ENCODE results near the gene TGFB1I1.
"Not testable (repeated sequence)": the region's sequence is repeated elsewhere in the genome, so short reads cannot be mapped to it uniquely, and the experiment has no call there.

The TGFB1I1 gene

DNA sequence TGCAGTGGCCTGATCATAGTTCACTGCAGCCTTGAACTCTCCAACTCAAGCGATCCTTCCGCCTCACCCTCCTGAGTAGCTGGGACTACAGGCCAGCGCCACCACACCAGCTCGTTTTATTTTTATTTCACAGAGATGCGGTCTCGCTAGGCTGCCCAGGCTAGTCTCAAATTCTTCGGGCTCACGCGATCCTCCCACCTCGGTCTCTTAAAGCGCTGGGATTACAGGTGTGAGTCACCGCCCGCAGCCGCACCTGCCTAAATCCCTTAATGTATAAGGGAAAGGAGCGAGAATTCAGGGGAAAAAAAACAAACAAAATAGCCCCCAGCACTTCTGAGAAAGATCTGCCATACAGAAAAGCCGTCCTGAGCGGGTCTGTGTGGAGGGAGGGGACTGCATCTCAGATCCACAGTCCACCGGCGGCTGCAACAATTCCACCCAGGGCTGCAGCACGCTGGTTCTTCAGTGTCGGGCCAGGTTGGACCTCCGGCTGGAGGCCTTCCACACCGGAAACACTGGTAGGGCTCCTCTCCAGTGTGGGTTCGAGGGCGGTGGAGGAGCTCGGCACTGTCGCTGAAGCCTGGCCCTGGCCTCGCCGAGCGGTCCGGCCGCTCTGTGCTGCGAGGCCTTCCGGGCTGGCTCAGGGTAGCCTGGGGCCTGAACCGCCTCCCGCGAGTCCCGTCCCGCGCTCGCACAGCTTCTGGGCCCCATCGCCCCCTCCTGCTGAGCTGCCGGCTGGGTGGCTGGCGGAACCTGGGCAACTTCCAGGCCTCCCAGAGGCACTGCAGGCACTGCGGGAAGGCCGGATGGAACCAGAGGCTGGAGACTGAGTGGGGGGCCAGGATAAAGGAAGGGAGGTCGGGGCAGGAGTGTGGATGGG is 36.4 kb upstream of the TGFB1I1 start:
- no peaks in the 10 kb centered on the region for H3K27me3 ChIP-seq (ENCODE audit: control insufficient read depth, insufficient read depth, low read length)
- no peak overlapping the region for H3K4me3 ChIP-seq (ENCODE audit: low read depth, low read length)
- H3K9ac ChIP-seq (ENCODE audit: low read depth, low read length) = no peak overlapping the region
- 0 out of 2 replicates have a peak, but pooled peaks cover under 1% of the 10 kb centered on the region for H3K4me1 ChIP-seq (ENCODE audit: control insufficient read depth, insufficient read depth, low read length)
- H3K27ac ChIP-seq (ENCODE audit: low read depth, low read length) = no peak overlapping the region
- no peaks in the 10 kb centered on the region for H3K36me3 ChIP-seq (ENCODE audit: control insufficient read depth, insufficient read depth, low read length)
- no peaks in the 10 kb centered on the region for H3K9me3 ChIP-seq (ENCODE audit: control insufficient read depth, insufficient read depth, low read length)

DNA sequence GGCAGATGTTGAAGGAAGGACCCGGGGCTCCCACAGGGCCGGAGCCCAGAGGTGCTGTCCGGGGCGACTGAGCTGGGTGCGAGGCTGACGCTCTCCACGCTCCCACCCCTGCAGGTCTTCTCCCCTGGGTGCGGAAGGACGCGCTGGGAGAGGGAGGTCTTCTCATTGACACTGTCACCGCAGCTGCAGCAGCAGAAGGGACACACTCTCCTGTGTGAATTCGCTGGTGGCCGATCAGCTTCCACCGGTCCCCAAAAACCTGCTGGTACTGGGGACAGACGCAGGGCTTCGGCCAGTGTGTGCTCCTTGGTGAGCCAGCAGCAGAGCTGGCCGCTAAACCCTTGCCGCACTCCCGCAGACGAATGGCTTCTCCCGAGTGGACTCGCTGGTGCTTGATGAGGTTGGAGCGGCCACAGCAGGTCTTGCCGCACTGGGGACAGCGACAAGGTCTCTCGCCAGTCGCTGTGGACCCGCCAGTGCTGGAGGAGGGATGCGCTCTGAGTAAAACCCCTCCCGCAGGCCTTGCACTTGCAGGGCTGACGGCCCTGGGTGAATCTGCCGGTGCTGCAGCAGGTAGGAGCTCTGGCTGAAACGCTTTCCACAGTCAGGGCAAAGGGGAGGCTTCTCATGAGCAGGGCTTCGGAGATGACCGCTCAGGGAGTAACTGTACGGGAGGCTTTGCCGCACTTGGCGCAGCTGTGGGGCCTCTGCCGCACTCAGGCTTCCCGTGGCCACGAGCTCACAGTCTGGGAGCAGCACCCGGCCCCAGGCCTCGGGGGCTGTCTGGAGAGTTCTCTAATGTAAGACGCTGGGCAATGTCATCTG is 35.5 kb upstream of the TGFB1I1 start:
- H3K4me3 ChIP-seq (ENCODE audit: low read depth, low read length) = no peak overlapping the region
- no peaks in the 10 kb centered on the region for H3K9me3 ChIP-seq (ENCODE audit: control insufficient read depth, insufficient read depth, low read length)
- H3K36me3 ChIP-seq (ENCODE audit: control insufficient read depth, insufficient read depth, low read length) = no peaks in the 10 kb centered on the region
- H3K9ac ChIP-seq (ENCODE audit: low read depth, low read length) = no peak overlapping the region
- no peak overlapping the region for H3K27ac ChIP-seq (ENCODE audit: low read depth, low read length)
- H3K4me1 ChIP-seq (ENCODE audit: control insufficient read depth, insufficient read depth, low read length) = no peaks in the 10 kb centered on the region
- no peaks in the 10 kb centered on the region for H3K27me3 ChIP-seq (ENCODE audit: control insufficient read depth, insufficient read depth, low read length)

DNA sequence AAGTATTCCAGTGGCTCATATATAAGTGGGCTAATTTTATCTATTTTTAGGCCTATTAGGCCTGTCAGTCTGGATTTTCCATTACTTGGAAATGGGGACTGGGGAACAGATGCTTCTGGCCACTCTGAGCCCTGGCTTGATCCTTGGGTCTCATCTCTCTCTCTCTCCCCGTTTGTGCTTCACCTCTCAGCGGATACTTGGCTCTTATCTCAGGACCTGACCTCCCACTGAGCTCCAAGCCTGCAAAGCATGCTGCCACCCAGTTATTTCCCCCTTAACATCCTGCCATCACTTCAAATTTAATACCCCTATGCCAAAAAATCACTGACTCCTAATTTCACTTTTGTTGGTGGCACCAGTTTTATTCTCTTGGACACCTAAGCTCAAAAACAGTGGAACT is 33.5 kb upstream of the TGFB1I1 start:
- Histone ChIP-seq H3K36me3 (ENCODE audit: control insufficient read depth, insufficient read depth, low read length) (no peaks in the 10 kb centered on the region), H3K4me1 (ENCODE audit: control insufficient read depth, insufficient read depth, low read length) (no peaks in the 10 kb centered on the region), H3K27ac (ENCODE audit: low read depth, low read length) (no peak overlapping the region), H3K4me3 (ENCODE audit: low read depth, low read length) (no peak overlapping the region), H3K27me3 (ENCODE audit: control insufficient read depth, insufficient read depth, low read length) (no peaks in the 10 kb centered on the region), H3K9me3 (ENCODE audit: control insufficient read depth, insufficient read depth, low read length) (no peaks in the 10 kb centered on the region), H3K9ac (ENCODE audit: low read depth, low read length) (no peak overlapping the region)

DNA sequence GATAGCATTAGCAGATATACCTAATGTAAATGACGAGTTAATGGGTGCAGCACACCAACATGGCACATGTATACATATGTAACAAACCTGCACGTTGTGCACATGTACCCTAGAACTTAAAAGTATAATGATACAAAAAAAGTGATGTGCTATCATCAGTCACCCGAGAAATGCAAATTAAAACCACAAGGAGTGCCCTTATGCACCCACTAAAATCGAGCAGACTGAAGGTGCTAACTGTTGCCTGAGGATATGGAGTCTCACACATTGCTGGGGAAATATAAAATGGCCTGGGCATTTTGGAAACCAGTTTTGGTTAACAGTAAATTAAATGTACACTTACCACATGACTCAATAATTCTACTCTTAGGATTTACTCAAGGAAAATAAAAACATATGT is 32.9 kb upstream of the TGFB1I1 start:
- not testable (repeated sequence) for H3K4me1 ChIP-seq (ENCODE audit: control insufficient read depth, insufficient read depth, low read length); H3K36me3 ChIP-seq (ENCODE audit: control insufficient read depth, insufficient read depth, low read length); H3K27me3 ChIP-seq (ENCODE audit: control insufficient read depth, insufficient read depth, low read length); H3K9ac ChIP-seq (ENCODE audit: low read depth, low read length); H3K4me3 ChIP-seq (ENCODE audit: low read depth, low read length); H3K9me3 ChIP-seq (ENCODE audit: control insufficient read depth, insufficient read depth, low read length); H3K27ac ChIP-seq (ENCODE audit: low read depth, low read length)

DNA sequence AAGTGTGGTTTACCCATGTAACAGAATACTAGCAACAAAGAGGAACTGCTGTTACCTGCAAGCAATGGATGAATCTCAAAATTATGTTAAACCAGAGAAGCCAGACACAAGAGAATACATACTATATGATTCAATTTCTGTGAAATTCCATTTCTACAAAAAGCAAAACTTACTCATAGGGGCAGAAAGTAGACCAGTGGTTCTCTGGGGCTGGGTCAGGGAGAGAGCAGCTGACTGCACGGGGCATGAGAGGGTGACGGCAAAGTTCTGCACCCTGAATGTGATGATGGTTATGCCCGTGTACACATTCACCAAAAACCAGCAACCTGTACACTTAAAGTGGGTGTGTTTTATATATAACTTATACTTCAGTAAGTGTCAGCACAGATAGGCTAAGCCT is 32.4 kb upstream of the TGFB1I1 start:
- H3K36me3 ChIP-seq (ENCODE audit: control insufficient read depth, insufficient read depth, low read length) = no peaks in the 10 kb centered on the region
- H3K27ac ChIP-seq (ENCODE audit: low read depth, low read length) = no peak overlapping the region

DNA sequence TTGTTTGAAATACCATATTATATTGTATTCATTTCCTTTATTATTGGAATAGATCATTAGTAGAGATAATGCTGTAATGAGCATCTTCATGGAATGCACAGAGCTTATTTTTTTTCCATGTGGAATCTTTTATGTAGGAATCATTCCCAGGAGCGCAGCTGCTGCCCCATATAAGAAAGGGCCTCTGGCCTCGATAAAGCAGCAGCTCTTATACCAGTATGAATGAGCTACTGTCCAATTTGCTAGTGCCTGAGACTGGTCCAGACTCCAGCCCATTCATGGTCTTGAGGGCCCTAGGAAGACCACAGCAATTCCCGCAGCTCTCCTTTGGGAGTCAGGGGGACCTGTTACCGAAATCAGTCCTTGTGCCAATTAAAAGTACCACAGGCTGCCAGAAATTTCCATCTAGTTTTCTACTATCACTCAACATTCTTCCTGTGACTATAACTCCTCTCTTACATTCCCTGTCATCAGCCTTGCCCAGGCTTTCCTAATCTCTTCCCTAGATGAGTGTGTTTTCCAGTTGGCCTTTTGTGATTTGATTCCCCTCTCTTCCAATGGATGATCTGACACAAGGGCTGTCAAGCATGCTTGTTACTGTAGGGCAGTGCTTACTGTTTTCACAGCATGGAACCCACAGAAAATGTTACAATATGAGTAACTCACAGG is 31.3 kb upstream of the TGFB1I1 start:
- no peaks in the 10 kb centered on the region for H3K36me3 ChIP-seq (ENCODE audit: control insufficient read depth, insufficient read depth, low read length)
- no peaks in the 10 kb centered on the region for H3K27me3 ChIP-seq (ENCODE audit: control insufficient read depth, insufficient read depth, low read length)
- H3K4me1 ChIP-seq (ENCODE audit: control insufficient read depth, insufficient read depth, low read length) = no peaks in the 10 kb centered on the region
- no peak overlapping the region for H3K4me3 ChIP-seq (ENCODE audit: low read depth, low read length)
- no peaks in the 10 kb centered on the region for H3K9me3 ChIP-seq (ENCODE audit: control insufficient read depth, insufficient read depth, low read length)
- H3K27ac ChIP-seq (ENCODE audit: low read depth, low read length) = no peak overlapping the region
- H3K9ac ChIP-seq (ENCODE audit: low read depth, low read length) = no peak overlapping the region

More for the DNA sequence above, 32.4 kb upstream of the TGFB1I1 start:
- Histone ChIP-seq H3K27me3 (ENCODE audit: control insufficient read depth, insufficient read depth, low read length) (no peaks in the 10 kb centered on the region), H3K4me1 (ENCODE audit: control insufficient read depth, insufficient read depth, low read length) (no peaks in the 10 kb centered on the region), H3K4me3 (ENCODE audit: low read depth, low read length) (no peak overlapping the region), H3K9me3 (ENCODE audit: control insufficient read depth, insufficient read depth, low read length) (no peaks in the 10 kb centered on the region), H3K9ac (ENCODE audit: low read depth, low read length) (no peak overlapping the region)

DNA sequence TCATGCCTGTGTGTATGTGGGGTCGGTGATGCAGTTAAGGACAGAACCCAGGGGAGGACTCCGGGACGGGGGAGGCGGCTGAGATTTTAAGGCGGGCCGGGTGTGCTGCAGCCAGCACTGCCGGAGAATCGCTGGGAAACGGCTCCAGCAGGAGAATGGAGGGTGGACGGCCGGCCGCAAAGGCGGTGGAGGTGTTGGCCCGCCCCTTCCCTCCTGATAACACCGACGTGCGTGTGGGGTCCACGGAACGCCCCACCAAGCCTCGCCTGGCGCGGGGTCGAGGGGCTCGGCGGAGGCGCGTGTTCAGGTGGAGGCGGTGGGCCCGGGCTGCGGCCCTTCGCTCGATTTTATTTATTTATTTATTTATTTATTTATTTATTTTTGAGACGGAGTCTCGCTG is 30.0 kb upstream of the TGFB1I1 start:
- Histone ChIP-seq H3K27ac (ENCODE audit: low read depth, low read length) (no peak overlapping the region), H3K27me3 (ENCODE audit: control insufficient read depth, insufficient read depth, low read length) (no peaks in the 10 kb centered on the region), H3K4me3 (ENCODE audit: low read depth, low read length) (no peak overlapping the region), H3K9me3 (ENCODE audit: control insufficient read depth, insufficient read depth, low read length) (no peaks in the 10 kb centered on the region), H3K36me3 (ENCODE audit: control insufficient read depth, insufficient read depth, low read length) (no peaks in the 10 kb centered on the region), H3K9ac (ENCODE audit: low read depth, low read length) (no peak overlapping the region), H3K4me1 (ENCODE audit: control insufficient read depth, insufficient read depth, low read length) (no peaks in the 10 kb centered on the region)

DNA sequence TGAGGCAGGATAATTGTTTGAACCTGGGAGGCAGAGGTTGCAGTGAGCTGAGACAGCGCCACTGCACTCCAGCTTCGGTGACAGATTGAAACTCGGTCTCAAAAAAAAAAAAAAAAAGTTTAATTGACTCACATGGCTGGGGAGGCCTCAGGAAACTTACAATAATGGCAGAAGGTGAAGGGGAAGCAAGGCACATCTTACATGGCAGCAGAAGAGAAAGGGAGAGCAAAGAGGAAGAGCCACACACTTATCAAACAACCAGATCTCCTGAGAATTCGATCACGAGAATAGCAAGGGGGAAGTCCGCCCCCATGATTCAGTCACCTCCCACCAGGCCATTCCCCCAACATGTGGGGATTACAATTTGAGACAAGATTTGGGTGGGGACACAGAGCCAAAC is 26.0 kb upstream of the TGFB1I1 start:
- H3K9me3 ChIP-seq (ENCODE audit: control insufficient read depth, insufficient read depth, low read length); H3K4me1 ChIP-seq (ENCODE audit: control insufficient read depth, insufficient read depth, low read length); H3K36me3 ChIP-seq (ENCODE audit: control insufficient read depth, insufficient read depth, low read length); H3K9ac ChIP-seq (ENCODE audit: low read depth, low read length); H3K27ac ChIP-seq (ENCODE audit: low read depth, low read length); H3K4me3 ChIP-seq (ENCODE audit: low read depth, low read length); H3K27me3 ChIP-seq (ENCODE audit: control insufficient read depth, insufficient read depth, low read length): not testable (repeated sequence)

DNA sequence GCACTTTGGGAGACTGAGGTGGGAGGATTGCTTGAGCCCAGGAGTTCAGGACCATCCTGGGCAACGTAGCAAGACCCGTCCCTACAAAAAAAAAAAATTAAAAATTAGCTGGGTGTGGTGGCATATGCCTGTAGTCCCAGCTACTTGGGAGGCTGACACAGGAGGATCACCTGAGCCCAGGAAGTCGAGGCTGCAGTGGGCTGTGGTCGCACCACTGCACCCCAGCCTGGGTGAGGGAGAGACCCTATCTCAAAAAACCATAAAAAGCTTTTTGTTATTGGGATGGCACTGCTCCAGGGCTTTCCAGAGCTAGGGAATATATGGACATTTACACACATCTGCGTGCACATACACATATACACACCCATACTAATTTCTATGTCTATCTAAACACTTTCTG is 20.8 kb upstream of the TGFB1I1 start:
- Histone ChIP-seq H3K9ac (ENCODE audit: low read depth, low read length) (no peak overlapping the region), H3K27ac (ENCODE audit: low read depth, low read length) (no peak overlapping the region), H3K9me3 (ENCODE audit: control insufficient read depth, insufficient read depth, low read length) (no peaks in the 10 kb centered on the region), H3K4me3 (ENCODE audit: low read depth, low read length) (no peak overlapping the region), H3K36me3 (ENCODE audit: control insufficient read depth, insufficient read depth, low read length) (no peaks in the 10 kb centered on the region), H3K4me1 (ENCODE audit: control insufficient read depth, insufficient read depth, low read length) (peaks cover 23% of the 10 kb centered on the region), H3K27me3 (ENCODE audit: control insufficient read depth, insufficient read depth, low read length) (no peaks in the 10 kb centered on the region)

DNA sequence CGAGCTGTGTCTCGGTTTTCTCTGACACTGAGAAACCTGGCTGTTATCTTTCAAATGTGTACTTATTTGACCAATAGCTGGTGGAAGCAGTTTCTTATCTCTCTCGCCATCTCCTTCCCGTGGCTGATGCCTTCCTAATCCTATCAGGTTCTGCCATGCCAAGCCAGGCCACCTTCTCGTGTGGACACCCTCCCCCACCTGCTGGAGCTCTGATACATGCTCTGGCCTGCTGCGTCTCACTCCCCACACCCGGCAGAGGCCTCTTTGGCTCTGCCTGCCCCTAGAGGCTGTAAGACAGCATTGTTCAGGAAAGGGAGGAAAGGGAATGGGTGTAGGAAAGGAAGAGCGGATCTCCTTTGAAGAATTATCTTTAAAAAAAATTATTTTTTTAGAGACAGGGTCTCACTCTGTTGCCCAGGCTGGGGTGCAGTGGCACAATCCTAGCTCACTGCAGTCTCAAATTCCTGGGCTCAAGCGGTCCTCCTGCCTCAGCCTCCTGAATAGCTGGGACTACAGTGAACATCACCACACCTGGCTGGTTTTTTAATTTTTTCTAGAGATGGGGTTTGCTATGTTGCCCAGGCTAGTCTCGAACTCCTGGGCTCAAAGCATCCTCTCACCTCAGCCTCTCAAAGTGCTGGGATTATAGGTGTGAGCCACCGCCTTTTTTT is 20.1 kb upstream of the TGFB1I1 start:
- peak overlapping the region; percentile 81 for H3K27ac ChIP-seq (ENCODE audit: low read depth, low read length)
- H3K4me1 ChIP-seq (ENCODE audit: control insufficient read depth, insufficient read depth, low read length) = peaks cover 23% of the 10 kb centered on the region
- H3K4me3 ChIP-seq (ENCODE audit: low read depth, low read length) = no peak overlapping the region
- no peaks in the 10 kb centered on the region for H3K9me3 ChIP-seq (ENCODE audit: control insufficient read depth, insufficient read depth, low read length)
- H3K9ac ChIP-seq (ENCODE audit: low read depth, low read length) = no peak overlapping the region
- no peaks in the 10 kb centered on the region for H3K36me3 ChIP-seq (ENCODE audit: control insufficient read depth, insufficient read depth, low read length)
- no peaks in the 10 kb centered on the region for H3K27me3 ChIP-seq (ENCODE audit: control insufficient read depth, insufficient read depth, low read length)
